GM19372 (cell line): ENCODE measurements around the gene LRRC26.

ENCODE experiments used
- ATAC-seq: cut with Tn5 transposase; IDR thresholded peaks from one replicate; pipeline ENCODE4 v1.9.1; 2021; ENCODE audit warnings: mild to moderate bottlenecking, low read depth, moderate library complexity; ENCODE audit not compliant: unreplicated experiment

The LRRC26 gene

DNA sequence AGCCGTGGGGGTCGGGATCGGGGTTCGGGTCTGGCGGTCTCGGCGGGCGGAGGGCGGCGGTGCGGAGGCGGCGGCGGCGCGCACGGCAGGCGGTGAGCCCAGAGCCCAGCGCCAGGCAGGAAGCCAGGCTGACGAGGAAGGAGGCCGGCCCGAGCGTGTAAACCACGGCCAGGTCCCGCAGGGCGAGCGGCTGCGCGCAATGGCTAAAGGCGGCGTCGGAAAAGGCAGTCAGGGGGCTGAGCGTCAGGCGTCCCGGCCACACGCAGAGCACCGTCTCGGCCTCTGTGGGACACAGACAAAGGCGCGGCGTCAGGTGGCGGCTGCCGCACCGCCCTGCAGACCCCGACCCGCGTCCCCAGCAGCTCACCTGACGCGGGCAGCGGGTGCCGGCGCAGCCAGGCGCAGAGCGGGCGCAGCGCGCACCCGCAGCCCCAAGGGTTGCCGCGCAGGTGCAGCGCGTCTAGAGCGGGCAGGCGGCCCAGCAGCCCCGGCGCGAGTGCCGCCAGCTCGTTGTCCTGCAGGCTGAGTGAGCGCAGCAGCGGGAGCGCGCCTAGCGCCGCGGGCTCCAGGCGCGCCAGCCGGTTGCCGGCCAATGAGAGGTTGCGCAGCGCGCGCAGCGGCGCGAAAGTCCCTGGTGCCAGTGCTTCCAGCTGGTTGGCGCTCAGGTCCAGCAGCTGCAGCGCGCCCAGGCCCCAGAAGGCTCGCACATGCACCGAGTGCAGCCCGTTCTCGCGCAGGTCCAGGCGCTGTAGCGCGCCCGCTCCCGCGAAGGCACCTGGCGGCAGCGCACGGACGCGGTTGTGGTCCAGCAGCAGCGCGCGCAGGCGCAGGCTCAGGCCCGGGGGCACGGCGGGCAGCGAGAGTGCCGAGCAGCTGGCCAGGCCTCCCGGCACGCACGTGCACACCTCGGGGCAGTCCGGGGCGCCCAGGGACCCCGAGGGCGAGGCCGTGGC is 671 bp downstream of the LRRC26 start:
- ATAC-seq = no peak

DNA sequence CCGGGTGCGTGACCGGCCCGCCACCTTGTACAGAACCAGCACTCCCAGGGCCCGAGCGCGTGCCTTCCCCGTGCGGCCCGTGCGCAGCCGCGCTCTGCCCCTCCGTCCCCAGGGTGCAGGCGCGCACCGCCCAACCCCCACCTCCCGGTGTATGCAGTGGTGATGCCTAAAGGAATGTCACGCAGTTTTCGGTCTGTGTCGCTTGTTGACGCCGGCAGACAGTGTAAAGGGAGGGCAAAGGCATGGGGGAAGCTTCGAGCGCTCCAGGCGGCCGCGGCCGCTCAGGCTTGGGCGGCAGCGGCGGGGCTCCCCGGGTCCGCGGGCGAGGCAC is 1.3 kb downstream of the LRRC26 start:
- ATAC-seq = no peak

DNA sequence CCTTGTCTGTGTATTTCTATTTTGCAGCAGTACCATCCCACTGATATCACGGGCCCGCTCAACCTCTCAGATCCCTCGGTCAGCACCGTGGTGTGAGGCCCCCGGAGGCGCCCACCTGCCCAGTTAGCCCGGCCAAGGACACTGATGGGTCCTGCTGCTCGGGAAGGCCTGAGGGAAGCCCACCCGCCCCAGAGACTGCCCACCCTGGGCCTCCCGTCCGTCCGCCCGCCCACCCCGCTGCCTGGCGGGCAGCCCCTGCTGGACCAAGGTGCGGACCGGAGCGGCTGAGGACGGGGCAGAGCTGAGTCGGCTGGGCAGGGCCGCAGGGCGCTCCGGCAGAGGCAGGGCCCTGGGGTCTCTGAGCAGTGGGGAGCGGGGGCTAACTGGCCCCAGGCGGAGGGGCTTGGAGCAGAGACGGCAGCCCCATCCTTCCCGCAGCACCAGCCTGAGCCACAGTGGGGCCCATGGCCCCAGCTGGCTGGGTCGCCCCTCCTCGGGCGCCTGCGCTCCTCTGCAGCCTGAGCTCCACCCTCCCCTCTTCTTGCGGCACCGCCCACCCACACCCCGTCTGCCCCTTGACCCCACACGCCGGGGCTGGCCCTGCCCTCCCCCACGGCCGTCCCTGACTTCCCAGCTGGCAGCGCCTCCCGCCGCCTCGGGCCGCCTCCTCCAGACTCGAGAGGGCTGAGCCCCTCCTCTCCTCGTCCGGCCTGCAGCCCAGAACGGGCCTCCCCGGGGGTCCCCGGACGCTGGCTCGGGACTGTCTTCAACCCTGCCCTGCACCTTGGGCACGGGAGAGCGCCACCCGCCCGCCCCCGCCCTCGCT is 1.9 kb downstream of the LRRC26 start:
- no peak for ATAC-seq

DNA sequence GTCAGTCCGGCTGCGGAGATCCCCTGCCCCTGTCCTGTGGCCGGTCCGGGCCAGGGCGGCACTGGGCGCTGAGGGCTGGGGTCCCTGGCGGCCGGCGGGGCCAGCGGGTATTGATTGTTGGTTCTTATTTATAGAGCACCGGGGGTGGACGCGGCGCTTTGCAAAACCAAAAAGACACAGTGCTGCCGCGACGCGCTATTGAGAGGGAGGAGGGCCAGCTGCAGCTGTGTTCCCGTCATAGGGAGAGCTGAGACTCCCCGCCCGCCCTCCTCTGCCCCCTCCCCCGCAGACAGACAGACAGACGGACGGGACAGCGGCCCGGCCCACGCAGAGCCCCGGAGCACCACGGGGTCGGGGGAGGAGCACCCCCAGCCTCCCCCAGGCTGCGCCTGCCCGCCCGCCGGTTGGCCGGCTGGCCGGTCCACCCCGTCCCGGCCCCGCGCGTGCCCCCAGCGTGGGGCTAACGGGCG is 2.5 kb downstream of the LRRC26 start:
- no peak for ATAC-seq

DNA sequence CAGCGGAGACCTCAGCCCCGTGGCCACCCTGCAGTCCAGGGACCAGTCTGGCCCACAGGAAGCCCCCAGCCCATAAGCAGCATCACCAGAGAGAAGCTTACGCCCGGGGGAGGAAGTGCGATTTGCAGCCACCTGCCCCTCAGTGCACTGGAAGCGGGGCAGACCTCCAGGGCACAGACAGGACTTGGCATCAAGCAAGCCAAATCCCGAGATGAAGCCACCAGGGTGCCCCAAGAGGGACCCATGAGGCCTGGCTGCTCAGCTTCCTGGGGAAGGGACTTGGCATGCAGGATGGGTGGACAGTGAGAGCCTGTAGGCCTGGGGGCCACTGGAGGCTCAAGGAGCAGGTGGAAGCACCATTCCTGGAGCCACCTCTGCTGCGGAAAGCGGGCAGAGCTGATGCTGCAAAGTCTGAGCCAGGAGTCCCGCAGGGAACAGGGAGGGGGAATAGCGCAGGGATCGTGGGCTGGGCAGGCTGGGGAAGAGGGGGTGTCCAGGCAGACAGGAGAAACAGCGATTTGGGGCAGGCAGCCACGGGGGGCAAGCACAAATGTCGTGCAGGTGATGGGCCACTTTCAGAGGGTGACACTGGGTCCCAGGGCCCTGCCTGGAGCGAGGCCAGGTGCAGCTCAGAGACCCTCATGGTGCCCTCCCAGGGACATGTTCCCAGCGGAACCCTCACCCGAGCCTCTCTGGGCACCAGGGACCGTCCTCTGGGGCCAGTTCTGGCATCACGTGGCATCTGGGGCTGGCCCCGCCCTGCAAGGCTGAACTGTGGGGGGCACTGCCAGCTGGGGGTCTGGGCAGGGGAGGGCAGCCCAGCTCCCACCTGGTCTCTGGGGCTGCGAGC is 3.2 kb downstream of the LRRC26 start:
- ATAC-seq = no peak

DNA sequence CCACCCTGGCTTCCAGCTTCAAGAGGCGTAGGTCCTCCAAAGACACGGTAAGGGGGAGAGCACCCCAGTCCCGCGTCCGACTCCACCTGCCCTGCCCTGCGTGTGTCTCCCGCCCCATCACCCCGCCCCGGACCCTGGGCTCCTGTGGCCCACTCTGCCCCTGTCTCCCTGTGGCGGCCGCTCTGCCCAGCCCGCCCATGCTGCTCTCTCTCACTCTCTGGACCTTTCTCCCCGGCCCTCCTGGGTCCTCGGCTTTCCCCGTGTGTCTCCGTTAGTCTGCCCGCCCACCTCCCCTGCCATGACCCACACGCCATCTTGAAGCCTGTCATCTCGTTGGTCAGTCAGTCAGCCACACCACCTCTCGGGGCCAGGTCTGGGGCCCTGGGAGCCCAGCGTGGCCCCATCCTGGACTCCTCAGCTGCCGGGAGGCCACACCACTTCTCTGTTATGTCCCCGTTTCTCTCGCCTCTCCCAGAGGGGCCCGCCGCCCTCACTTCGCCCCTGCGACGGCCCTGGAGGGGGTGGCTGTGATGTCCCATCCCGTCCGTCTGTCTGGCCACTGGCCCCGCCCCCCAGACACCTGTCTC is 4.5 kb downstream of the LRRC26 start:
- ATAC-seq = no peak

DNA sequence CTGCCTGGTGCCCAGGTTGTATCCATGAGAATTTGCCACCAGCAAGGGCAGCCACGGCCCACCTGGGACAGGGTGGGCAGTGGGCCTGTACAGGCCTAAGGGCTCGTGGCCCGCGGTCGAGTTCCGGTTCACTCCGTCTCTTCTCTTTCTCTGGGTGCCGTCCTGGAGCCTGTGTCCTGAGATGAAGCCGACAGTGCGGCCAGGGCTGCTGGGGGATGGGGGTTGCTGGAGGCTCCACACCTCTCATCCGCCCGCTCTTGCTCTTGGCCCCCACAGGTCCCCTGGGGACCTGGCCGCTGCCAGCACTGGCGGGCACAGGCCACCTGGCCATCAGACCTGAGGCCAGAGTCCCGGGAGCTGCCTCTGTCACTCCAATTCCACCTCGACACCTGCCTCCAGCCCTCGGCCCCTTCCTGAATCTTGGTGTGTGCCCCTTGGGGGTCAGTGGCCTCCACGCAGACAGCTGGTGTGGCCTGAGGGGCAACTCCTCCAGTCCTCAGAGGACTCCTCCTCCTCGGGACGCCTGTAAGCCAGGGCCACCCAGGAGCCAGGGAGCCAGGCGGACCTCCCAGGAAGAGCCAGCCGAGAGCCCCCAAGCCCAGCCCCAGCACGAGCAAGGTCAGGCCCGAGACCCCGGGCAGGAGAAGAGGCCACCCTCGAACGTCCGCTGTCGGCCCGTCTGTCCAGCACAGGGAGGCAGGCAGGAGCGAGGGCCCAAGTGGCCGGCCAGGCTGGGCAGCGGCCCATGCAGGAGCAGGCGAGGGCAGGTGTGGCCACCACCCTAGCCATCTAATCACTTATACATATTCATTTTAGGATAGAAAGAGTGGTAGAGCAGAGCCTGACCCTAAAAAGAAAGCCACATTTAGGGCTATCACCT is 5.2 kb downstream of the LRRC26 start:
- ATAC-seq = no peak

DNA sequence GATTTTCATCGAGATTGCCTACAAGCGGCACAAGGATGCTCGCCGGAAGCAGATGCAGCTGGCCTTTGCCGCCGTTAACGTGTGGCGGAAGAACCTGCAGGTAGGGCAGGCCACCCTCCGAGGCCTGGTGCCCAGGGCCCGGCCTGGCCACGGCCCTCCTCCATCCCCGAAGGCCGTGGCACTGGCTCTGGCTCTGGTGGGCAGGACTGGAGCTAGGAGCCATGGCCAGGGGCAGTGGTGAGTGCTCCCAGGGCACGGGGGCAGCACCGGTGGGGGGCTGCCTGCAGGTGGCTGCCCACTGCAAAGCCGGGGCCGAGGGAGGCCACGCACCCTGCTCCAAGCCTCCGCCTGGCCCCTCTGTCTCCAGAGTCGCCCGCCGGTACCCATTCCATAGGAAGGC is 6.0 kb downstream of the LRRC26 start:
- ATAC-seq = no peak

DNA sequence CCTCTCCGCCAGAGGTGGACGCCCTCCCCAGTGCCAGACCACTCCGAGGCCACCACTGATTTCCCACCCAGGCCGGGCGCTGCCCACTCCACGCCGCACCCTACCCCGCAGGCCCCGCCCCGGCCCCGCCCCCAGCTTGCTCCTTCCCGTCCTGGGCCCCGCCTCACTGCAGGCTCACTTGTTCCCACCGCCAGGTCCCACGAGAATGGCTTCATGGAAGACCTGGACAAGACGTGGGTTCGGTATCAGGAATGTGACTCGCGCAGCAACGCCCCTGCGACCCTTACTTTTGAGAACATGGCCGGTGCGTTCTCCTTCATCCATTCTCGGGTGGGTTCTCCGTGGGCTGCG is 6.5 kb downstream of the LRRC26 start:
- no peak for ATAC-seq

DNA sequence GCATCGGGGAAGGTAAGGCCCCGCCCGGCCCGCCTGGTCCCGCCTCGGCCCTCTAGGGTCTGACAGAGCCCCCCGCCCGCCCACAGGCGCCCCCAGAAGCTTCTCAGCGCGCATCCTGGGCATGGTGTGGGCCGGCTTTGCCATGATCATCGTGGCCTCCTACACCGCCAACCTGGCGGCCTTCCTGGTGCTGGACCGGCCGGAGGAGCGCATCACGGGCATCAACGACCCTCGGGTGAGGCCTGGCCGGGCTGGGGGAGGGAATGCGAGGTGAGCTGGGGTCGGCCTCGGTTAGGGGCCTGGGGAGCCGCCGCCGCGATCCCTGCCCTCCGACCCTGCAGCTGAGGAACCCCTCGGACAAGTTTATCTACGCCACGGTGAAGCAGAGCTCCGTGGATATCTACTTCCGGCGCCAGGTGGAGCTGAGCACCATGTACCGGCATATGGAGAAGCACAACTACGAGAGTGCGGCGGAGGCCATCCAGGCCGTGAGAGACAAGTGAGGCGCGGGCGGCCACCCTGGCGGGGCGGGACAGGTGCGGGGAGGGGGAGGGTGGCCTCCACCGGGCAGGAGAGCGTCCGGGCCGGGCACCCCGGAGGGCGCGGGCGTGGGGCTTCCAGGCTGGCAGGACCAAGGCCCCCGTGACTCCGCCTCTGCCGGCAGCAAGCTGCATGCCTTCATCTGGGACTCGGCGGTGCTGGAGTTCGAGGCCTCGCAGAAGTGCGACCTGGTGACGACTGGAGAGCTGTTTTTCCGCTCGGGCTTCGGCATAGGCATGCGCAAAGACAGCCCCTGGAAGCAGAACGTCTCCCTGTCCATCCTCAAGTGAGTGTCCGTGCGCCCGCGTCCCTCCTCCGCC is 7.1 kb downstream of the LRRC26 start:
- no peak for ATAC-seq

DNA sequence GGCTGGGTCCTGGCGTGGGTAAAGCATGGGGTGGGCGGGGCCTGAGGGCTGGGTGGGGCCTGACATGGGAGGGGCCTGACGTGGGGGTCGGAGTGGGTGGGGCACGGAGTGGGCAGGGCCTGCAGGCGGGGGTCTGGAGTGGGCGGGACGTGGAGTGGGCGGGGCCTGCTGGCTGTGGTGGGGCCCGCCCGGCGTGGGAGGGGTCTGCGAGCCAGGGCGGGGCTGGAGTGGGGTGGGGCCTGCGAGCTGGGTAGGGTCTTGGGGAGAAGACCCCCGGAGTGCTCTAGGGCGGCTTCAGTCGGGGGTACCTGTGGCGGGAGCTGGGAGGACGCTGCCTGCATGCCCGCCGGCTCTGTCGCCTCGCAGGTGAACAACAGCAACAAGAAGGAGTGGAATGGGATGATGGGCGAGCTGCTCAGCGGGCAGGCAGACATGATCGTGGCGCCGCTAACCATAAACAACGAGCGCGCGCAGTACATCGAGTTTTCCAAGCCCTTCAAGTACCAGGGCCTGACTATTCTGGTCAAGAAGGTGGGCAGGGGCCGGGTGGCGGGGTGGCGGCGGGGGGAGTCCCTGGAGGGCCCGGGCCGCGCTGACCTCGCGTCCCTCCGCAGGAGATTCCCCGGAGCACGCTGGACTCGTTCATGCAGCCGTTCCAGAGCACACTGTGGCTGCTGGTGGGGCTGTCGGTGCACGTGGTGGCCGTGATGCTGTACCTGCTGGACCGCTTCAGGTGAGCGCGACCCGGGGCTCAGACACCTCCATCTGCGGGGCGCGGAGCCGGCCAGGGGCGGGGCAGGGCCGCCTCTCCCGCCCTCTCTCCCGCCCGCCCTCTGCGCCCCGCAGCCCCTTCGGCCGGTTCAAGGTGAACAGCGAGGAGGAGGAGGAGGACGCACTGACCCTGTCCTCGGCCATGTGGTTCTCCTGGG is 8.0 kb downstream of the LRRC26 start:
- no peak for ATAC-seq

DNA sequence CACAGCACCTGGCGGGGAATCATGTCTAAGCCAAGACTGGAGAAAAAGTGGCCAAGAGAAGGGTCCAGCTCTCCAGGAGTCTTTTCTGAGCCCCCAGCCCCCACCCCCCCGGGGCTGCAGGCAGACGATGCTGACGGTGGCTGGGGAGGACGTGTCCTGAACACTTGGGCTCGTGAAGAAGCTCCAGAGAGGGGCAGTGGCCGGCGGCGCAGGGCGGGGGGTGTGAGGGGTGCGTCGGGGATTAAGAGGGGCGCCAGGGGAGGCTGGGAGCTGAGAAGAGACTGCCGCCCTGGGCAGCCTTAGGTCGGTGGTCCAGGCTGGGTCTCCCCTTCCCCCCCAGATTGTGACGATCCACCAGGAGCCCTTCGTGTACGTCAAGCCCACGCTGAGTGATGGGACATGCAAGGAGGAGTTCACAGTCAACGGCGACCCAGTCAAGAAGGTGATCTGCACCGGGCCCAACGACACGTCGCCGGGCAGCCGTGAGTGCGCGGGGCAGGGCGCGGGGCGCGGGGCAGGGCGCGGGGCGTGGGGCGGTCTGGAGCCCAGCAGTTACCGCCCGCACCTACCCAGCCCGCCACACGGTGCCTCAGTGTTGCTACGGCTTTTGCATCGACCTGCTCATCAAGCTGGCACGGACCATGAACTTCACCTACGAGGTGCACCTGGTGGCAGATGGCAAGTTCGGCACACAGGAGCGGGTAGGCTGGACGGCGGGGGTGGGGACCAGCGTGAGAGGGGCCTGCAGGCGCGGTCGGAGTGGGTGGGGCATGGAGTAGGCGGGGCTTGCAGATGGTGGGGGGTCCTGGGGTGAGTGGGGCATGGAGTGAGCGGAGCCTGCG is 8.9 kb downstream of the LRRC26 start:
- ATAC-seq = no peak

DNA sequence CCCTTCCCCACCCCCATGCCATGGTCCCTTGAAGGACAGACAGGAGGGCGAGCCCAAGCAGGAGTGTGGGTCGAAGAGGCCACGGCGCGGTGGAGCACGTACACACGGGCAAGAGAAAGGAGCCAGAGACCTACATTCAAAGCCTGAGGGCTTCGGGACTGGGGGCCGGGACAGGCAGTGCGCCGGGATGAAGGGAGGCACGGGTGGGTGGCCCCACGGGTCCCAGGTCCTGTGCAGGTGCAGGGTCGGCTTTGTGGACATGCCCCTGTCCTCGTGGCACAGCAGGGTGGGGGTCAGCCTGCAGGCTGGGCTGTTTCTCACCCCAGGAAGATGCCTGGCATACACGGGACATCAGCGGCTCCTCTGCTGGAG is 9.8 kb downstream of the LRRC26 start:
- no peak for ATAC-seq

DNA sequence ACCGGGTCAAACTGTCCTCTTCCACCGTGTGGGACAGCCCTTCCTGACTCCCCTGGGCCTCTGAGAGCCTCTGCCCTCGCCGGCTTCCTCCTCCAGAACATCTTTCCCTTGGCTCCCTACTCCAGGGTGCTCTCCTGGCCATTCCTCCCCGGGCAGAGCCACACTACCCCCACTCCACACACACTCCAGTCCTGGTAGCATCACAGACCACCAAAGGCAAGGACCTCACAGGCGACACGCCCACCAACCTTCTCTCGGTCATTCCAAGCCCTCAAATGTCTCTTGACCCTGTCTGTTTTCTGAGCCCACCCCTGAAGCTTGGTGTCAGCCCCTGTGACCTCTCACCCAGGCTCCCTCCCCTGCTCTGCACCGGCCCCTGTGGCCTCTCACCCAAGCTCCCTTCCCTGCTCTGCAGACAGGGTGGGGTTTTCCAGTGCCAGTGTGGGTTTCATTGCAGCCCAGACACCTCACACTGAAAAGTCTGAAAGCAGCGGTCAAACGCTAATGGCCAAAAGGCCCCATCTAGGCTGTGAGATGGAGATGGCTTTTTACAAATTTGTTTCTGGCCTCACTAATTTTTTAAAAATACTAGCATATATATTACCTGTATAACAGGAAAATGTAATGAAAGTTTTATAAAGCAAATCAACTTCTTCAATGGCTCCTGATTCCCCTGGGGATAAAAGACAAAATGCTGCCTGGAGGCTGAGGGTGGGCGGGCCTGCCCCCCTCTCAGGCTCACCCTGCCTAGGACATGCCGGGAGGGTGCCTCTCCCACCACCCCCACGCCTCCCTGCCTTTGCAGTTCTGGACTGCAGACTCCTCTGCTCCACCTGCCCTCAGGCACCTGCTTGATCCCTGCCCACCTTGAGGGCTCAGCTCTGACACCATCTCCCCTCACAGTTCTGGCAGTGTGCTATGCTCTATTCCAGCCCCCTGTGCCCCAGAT is 10.5 kb downstream of the LRRC26 start:
- ATAC-seq = no peak

DNA sequence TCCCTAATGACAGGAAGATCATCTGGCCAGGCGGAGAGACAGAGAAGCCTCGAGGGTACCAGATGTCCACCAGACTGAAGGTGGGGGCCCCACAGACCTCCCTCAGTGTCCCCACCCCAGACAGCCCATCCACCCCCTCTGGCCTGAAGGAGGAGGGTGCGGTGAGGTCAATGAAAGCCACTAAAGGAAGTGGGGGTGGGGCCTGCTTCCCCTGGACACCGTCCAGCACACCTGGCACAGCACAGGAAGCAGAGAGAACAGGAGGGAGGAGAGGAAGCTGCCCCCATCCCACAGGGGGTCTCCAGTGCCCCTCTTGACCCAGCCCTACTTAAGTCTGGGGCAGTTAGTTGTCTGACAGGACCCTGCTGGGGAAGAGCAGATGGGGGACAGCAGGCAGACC is 11.2 kb downstream of the LRRC26 start:
- no peak for ATAC-seq
